ENCODE data around the gene PLVAP.

- TF ChIP-seq CTCF (IDR thresholded peaks at IDR 0.05) = no peak
- TF ChIP-seq POLR2AphosphoS5 (IDR thresholded peaks at IDR 0.05) = no peak
These were observed 13.0 kb upstream of the PLVAP start for GRCh38 chr19:17389957-17390664.
